Keratinocyte (primary cell): ENCODE data around the gene S100PBP. TPM values are rescaled to one million over a fixed set of nuclear protein-coding genes. Genes with fewer than 3 reads are reported as not detected.

ENCODE experiments used
- DNase-seq: peaks from one replicate; pipeline ENCODE4 v3.0.0-alpha.2; 2011; ENCODE audit warnings: low read depth, missing footprints, low spot score
- FAIRE-seq: peaks from 2 replicates; lab custom pipeline; 2011; peaks lifted over from hg19 to GRCh38; lab: Jason Lieb, UNC
- H2AFZ ChIP-seq: 2 replicates; pipeline ENCODE4 v1.6.0; 2012; ENCODE audit warnings: low read length, control low read depth, inconsistent platforms; ENCODE audit not compliant: control insufficient read depth
- H3K27ac ChIP-seq: 2 replicates; pipeline ENCODE4 v1.5.1; 2011; ENCODE audit warnings: low read length; ENCODE audit not compliant: control insufficient read depth, insufficient read depth
- H3K27me3 ChIP-seq: 3 replicates; pipeline ENCODE4 v1.6.0; 2011; ENCODE audit warnings: low read length; ENCODE audit not compliant: control insufficient read depth, insufficient read depth; ENCODE audit errors: extremely low read depth
- H3K36me3 ChIP-seq, 2 experiments: 2 replicates in 1 of 2; 3 replicates in 1 of 2; pipeline ENCODE4 v1.5.1; 2011; ENCODE audit warnings: low read length in 2 of 2, mild to moderate bottlenecking in 1 of 2; ENCODE audit not compliant: control insufficient read depth in 2 of 2, insufficient read depth in 2 of 2; ENCODE audit errors: extremely low read depth in 1 of 2
- H3K4me1 ChIP-seq: 3 replicates; pipeline ENCODE4 v1.5.1; 2011; ENCODE audit warnings: low read length; ENCODE audit not compliant: control insufficient read depth, insufficient read depth; ENCODE audit errors: extremely low read depth
- H3K4me2 ChIP-seq: 3 replicates; pipeline ENCODE4 v1.6.0; 2011; ENCODE audit warnings: low read depth, low read length; ENCODE audit not compliant: control insufficient read depth, insufficient read depth; ENCODE audit errors: extremely low read depth
- H3K4me3 ChIP-seq, 3 experiments: fragments of 200-600 bp in 1 of 3; sonication (generic) in 1 of 3; 2 replicates in 2 of 3; 3 replicates in 1 of 3; pipeline ENCODE4 v1.5.1; 2011 to 2016; ENCODE audit warnings: low read length in 3 of 3, mild to moderate bottlenecking in 3 of 3, control low read depth in 2 of 3, inconsistent platforms in 1 of 3, low read depth in 1 of 3, mixed read lengths in 1 of 3, mixed run types in 1 of 3, moderate library complexity in 1 of 3; ENCODE audit not compliant: control insufficient read depth in 2 of 3, insufficient read depth in 2 of 3; ENCODE audit errors: extremely low read depth in 1 of 3
- H3K79me2 ChIP-seq: 2 replicates; pipeline ENCODE4 v1.6.0; 2012; ENCODE audit warnings: low read length; ENCODE audit not compliant: control insufficient read depth, insufficient read depth
- H3K9ac ChIP-seq: 3 replicates; pipeline ENCODE4 v1.6.0; 2011; ENCODE audit warnings: low read length; ENCODE audit not compliant: control insufficient read depth, insufficient read depth; ENCODE audit errors: extremely low read depth
- H3K9me1 ChIP-seq: 3 replicates; pipeline ENCODE4 v1.6.0; 2011; ENCODE audit warnings: low read length; ENCODE audit not compliant: control insufficient read depth, insufficient read depth; ENCODE audit errors: extremely low read depth
- H3K9me3 ChIP-seq: 2 replicates; pipeline ENCODE4 v1.5.1; 2012; ENCODE audit warnings: low read depth, low read length; ENCODE audit not compliant: control insufficient read depth
- H4K20me1 ChIP-seq: 3 replicates; pipeline ENCODE4 v1.6.0; 2011; ENCODE audit warnings: low read length; ENCODE audit not compliant: control insufficient read depth, insufficient read depth; ENCODE audit errors: extremely low read depth
- EZH2 ChIP-seq: IDR thresholded peaks from one replicate; pipeline ENCODE4 v1.6.1; 2012; ENCODE audit warnings: inconsistent platforms, mild to moderate bottlenecking, low read length, moderate library complexity
- dilution Hi-C: fragments of 300-500 bp; cut with MboI; formaldehyde crosslinking; loops from one replicate; pipeline ENCODE4 v1.7.0; 2020; ENCODE audit warnings: low sequenced_read_pairs; ENCODE audit not compliant: extremely low pct_ligation_motif_present
- polyA plus RNA-seq, 5 experiments: library from polyadenylated mRNA; depleted of rRNA in 3 of 5; stranded (reverse) in 3 of 5; stranded (forward) in 1 of 5; unstranded in 1 of 5; fragments of >200 nt; gene quantifications; 1 replicate in 1 of 5; 2 replicates in 3 of 5; 3 replicates in 1 of 5; pipeline versions ENCODE4 v1.2.1 to v1.2.3, GENCODE V29; 2011 to 2012; ENCODE audit warnings: missing spikeins in 2 of 5, low read depth in 1 of 5, low replicate concordance in 1 of 5
- TF ChIP-seq, protein P1 (sequence below), 3 experiments: IDR thresholded peaks in 1 of 3; conservative IDR thresholded peaks in 1 of 3; optimal IDR thresholded peaks in 1 of 3; 2 replicates in 2 of 3; 3 replicates in 1 of 3; pipeline versions ENCODE3 to v1.5.1; 2011; ENCODE audit warnings: low read length in 3 of 3, mild to moderate bottlenecking in 3 of 3, moderate library complexity in 2 of 3, control low read depth in 1 of 3, inconsistent platforms in 1 of 3; ENCODE audit not compliant: insufficient read depth in 2 of 3; ENCODE audit errors: extremely low read depth in 1 of 3

Gene S100PBP
- polyA plus RNA-seq, 1 donor (not counting 4 experiments of a cell fraction or from before 2014, with no cell fraction given): 29.0 TPM

DNA sequence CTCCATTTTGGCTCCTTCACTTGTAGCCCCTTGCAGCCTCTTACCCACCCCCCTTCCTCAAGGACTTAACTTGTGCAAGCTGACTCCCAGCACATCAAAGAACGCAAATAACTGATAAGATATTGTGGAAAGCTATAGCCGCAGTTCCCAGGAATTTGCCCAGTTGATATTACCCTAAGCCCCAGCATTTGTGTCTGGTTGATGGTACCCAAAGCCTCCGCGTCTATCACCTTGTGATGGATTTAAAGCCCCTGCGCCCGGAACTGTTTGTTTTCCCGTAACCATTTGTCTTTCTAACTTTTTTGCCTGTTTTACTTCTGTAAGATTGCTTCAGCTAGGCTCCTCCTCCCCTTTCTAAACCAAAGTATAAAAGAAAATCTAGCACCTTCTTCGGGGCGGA is 6.2 kb upstream of the S100PBP start:
- Histone ChIP-seq H2AFZ (no peak overlapping the region), H3K9ac (no peak overlapping the region), H3K4me2 (no peak overlapping the region), H3K79me2 (peaks cover 75% of the 10 kb centered on the region), H3K9me1 (peaks cover 7% of the 10 kb centered on the region), H3K27me3 (no peaks in the 10 kb centered on the region), H4K20me1 (peaks cover 25% of the 10 kb centered on the region), H3K4me3 (no peak overlapping the region), H3K4me1 (peaks cover 18% of the 10 kb centered on the region), H3K36me3 (peaks cover 17 to 48% of the 10 kb centered on the region in 2 experiments), H3K9me3 (no peaks in the 10 kb centered on the region), H3K27ac (no peak overlapping the region)
- dilution Hi-C loops: no loop called here
- FAIRE-seq (no peak), DNase-seq (no peak)
- TF ChIP-seq, protein P1, sequence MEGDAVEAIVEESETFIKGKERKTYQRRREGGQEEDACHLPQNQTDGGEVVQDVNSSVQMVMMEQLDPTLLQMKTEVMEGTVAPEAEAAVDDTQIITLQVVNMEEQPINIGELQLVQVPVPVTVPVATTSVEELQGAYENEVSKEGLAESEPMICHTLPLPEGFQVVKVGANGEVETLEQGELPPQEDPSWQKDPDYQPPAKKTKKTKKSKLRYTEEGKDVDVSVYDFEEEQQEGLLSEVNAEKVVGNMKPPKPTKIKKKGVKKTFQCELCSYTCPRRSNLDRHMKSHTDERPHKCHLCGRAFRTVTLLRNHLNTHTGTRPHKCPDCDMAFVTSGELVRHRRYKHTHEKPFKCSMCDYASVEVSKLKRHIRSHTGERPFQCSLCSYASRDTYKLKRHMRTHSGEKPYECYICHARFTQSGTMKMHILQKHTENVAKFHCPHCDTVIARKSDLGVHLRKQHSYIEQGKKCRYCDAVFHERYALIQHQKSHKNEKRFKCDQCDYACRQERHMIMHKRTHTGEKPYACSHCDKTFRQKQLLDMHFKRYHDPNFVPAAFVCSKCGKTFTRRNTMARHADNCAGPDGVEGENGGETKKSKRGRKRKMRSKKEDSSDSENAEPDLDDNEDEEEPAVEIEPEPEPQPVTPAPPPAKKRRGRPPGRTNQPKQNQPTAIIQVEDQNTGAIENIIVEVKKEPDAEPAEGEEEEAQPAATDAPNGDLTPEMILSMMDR (optimal IDR thresholded peaks at IDR 0.05 in 1 of 3, IDR thresholded peaks at IDR 0.05 in 1 of 3, conservative IDR thresholded peaks at IDR 0.05 in 1 of 3; ENCODE audit: extremely low read depth in 1 of 3, insufficient read depth in 2 of 3, low read length in 3 of 3): no peak
- TF ChIP-seq EZH2: no peak

DNA sequence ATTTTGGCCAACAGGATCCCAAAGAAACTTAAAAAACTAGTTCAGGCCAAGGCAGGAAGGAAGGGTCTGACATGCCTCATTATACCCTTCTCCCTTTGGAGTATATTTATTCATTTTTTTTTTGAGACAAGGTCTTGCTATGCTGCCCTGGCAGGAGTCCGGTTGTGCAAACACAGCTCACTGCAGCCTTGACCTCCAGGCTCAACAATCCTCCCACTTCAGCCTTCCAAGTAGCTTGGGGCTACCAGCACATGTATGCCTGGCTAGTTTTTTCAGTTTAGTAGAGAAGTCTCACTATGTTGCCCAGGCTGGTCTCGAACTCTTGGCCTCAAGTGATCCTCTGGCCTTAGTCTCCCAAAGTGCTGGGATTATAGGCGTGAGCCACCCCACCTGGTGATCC is 5.5 kb upstream of the S100PBP start:
- FAIRE-seq (no peak), DNase-seq (no peak)
- Histone ChIP-seq H3K36me3 (peaks cover 15 to 42% of the 10 kb centered on the region in 2 experiments), H3K27me3 (no peaks in the 10 kb centered on the region), H3K79me2 (peaks cover 78% of the 10 kb centered on the region), H3K4me3 (no peak overlapping the region), H3K4me1 (peaks cover 18% of the 10 kb centered on the region), H3K9me1 (peaks cover 7% of the 10 kb centered on the region), H2AFZ (no peak overlapping the region), H3K4me2 (no peak overlapping the region), H3K9me3 (no peaks in the 10 kb centered on the region), H4K20me1 (peaks cover 23% of the 10 kb centered on the region), H3K27ac (no peak overlapping the region), H3K9ac (no peak overlapping the region)
- dilution Hi-C loops: no loop called here
- no peak for TF ChIP-seq EZH2
- TF ChIP-seq, protein P1 (optimal IDR thresholded peaks at IDR 0.05 in 1 of 3, IDR thresholded peaks at IDR 0.05 in 1 of 3, conservative IDR thresholded peaks at IDR 0.05 in 1 of 3; ENCODE audit: extremely low read depth in 1 of 3, insufficient read depth in 2 of 3, low read length in 3 of 3): no peak
